Left ventricle myocardium inferior (tissue), 1 donor: ENCODE data around the gene MMD. TPM values are rescaled to one million over a fixed set of nuclear protein-coding genes. Genes with fewer than 3 reads are reported as not detected.

ENCODE experiments used
- DNase-seq: peaks from one replicate; pipeline ENCODE4 v3.0.0-alpha.2; 2020
- H3K27ac ChIP-seq: fragments of 200-600 bp; replicated peaks from 2 replicates; pipeline ENCODE4 v1.8.0; 2021
- H3K27me3 ChIP-seq: fragments of 200-600 bp; 2 replicates; pipeline ENCODE4 v1.8.0; 2021; ENCODE audit warnings: low read depth
- H3K36me3 ChIP-seq: fragments of 200-600 bp; 2 replicates; pipeline ENCODE4 v1.8.0; 2021
- H3K4me1 ChIP-seq: fragments of 200-600 bp; 2 replicates; pipeline ENCODE4 v1.8.0; 2021
- H3K4me3 ChIP-seq: fragments of 200-600 bp; 2 replicates; pipeline ENCODE4 v1.8.0; 2021; ENCODE audit warnings: mild to moderate bottlenecking, moderate library complexity
- H3K9me3 ChIP-seq: fragments of 200-600 bp; replicated peaks from 2 replicates; pipeline ENCODE4 v1.8.0; 2021
- CTCF ChIP-seq: fragments of 200-600 bp; IDR thresholded peaks from 2 replicates; pipeline ENCODE4 v1.8.0; 2021; ENCODE audit warnings: antibody characterized with exemption, mild to moderate bottlenecking, borderline replicate concordance
- intact Hi-C: fragments of 100-400 bp; cut with micrococcal nuclease; formaldehyde crosslinking; loops from one replicate; pipeline ENCODE4 v1.11.0; 2022
- total RNA-seq: library from RNA; stranded (reverse); fragmentation: NEBNext Ultra II Directional; extraction: Animal tissue kit (Norgen Biotek cat#: 25700); gene quantifications from one replicate; pipeline ENCODE4 v1.2.1, GENCODE V29; 2021
- donor health status: DM: no; HTN: yes; CAD: no; lungs with severe emphysema.

MMD gene
- total RNA-seq, 1 donor from 2014 or later = 9.5 TPM

GRCh38 chr17:55416000-55416399 is 5.6 kb downstream of the MMD start:
- peak overlapping the region; percentile 32 for H3K4me3 ChIP-seq
- DNase-seq = no peak
- TF ChIP-seq CTCF = peak; percentile 46
- H3K27me3 ChIP-seq = no peaks in the 10 kb centered on the region
- peaks cover 21% of the 10 kb centered on the region for H3K36me3 ChIP-seq
- H3K4me1 ChIP-seq = peaks cover 60% of the 10 kb centered on the region
- no peaks in the 10 kb centered on the region for H3K9me3 ChIP-seq
- H3K27ac ChIP-seq = peak overlapping the region; percentile 89
- intact Hi-C loops = loop anchor here (10.0 kb wide), 1 partner anchor 99 kb away; the partner anchor contains the start of gene SMIM36

GRCh38 chr17:55414983-55415382 is 6.7 kb downstream of the MMD start:
- H3K9me3 ChIP-seq = no peaks in the 10 kb centered on the region
- no peak overlapping the region for H3K4me3 ChIP-seq
- peaks cover 60% of the 10 kb centered on the region for H3K4me1 ChIP-seq
- no peak for TF ChIP-seq CTCF
- H3K36me3 ChIP-seq = peaks cover 31% of the 10 kb centered on the region
- H3K27me3 ChIP-seq = no peaks in the 10 kb centered on the region
- no peak for DNase-seq
- H3K27ac ChIP-seq = peak overlapping the region; percentile 89
- intact Hi-C loops = loop anchor here (10.0 kb wide), 1 partner anchor 100 kb away; the partner anchor contains the start of gene SMIM36

GRCh38 chr17:55413825-55414489 is 7.7 kb downstream of the MMD start:
- DNase-seq = no peak
- no peak for TF ChIP-seq CTCF
- intact Hi-C loops = loop anchor here (10.0 kb wide), 1 partner anchor 101 kb away; the partner anchor contains the start of gene SMIM36
- Histone ChIP-seq H3K36me3 (peaks cover 41% of the 10 kb centered on the region), H3K27me3 (no peaks in the 10 kb centered on the region), H3K4me3 (no peak overlapping the region), H3K27ac (no peak overlapping the region), H3K9me3 (no peaks in the 10 kb centered on the region), H3K4me1 (peaks cover 58% of the 10 kb centered on the region)

- peaks cover 66% of the 10 kb centered on the region for H3K36me3 ChIP-seq
- no peak for DNase-seq
- TF ChIP-seq CTCF = no peak
- H3K9me3 ChIP-seq = no peaks in the 10 kb centered on the region
- H3K27ac ChIP-seq = peak overlapping the region; percentile 72
- no peaks in the 10 kb centered on the region for H3K27me3 ChIP-seq
- no peak overlapping the region for H3K4me3 ChIP-seq
- H3K4me1 ChIP-seq = peaks cover 41% of the 10 kb centered on the region
- intact Hi-C loops = loop anchor here (10.0 kb wide), 1 partner anchor 103 kb away; the partner anchor contains the start of gene SMIM36
These were observed 10.2 kb downstream of the MMD start for GRCh38 chr17:55411463-55411855.

GRCh38 chr17:55410722-55411462 is 10.7 kb downstream of the MMD start:
- no peak overlapping the region for H3K4me3 ChIP-seq
- no peak for TF ChIP-seq CTCF
- intact Hi-C loops = loop anchor here (10.0 kb wide), 1 partner anchor 104 kb away; the partner anchor contains the start of gene SMIM36
- DNase-seq = no peak
- H3K9me3 ChIP-seq = no peaks in the 10 kb centered on the region
- H3K27ac ChIP-seq = peak overlapping the region; percentile 72
- H3K4me1 ChIP-seq = peaks cover 38% of the 10 kb centered on the region
- H3K27me3 ChIP-seq = no peaks in the 10 kb centered on the region
- H3K36me3 ChIP-seq = peaks cover 72% of the 10 kb centered on the region
